Activated CD4-positive, alpha-beta T cell treated with anti-CD3 and anti-CD28 coated beads for 24 hours (primary cell): ENCODE measurements around the gene CDK8.

Source experiments
- DNase-seq, 2 donors: peaks; one replicate each; pipeline ENCODE4 v3.0.0-alpha.2; 2020; ENCODE audit warnings: low read depth in 2 of 2

CDK8 gene

DNA sequence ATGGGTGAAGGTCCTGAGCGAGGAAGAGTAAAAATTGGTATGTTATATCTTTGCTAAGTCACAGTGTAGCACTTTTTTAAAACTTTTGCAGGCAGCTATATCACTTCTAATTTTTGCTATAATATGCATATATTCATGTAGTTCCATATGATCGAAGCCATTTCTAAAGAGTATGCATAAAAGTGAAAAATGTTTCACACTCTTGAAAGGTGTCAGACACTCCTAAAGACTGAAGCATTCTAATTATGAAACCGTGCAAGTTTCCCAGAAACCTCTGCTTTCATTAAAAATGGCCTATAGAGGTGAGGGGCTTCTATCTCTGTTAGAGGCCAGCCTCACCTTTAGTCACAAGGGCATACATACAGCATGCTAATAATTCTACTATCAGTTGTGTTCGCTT, 128.9 kb downstream of the CDK8 start:
- DNase-seq, result no peak

DNA sequence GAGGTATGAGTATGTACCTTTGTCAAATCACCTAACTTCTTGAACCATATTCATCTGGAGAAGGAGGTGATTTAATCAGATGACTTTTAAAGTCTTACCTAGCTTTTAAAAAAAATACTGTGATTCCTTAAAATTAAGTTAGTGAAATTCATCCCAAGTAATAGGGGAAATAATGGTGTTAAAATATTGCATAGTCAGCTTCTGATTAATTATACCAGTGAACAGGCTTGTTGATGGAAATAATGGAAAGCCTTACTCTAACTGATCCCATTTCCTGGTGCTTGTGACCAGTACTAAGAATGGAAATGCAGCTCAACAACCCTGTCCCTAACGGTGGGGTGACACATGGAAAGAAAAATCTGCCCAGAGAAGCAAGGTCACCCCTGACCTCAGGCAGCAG, 130.7 kb downstream of the CDK8 start:
- no peak for DNase-seq

DNA sequence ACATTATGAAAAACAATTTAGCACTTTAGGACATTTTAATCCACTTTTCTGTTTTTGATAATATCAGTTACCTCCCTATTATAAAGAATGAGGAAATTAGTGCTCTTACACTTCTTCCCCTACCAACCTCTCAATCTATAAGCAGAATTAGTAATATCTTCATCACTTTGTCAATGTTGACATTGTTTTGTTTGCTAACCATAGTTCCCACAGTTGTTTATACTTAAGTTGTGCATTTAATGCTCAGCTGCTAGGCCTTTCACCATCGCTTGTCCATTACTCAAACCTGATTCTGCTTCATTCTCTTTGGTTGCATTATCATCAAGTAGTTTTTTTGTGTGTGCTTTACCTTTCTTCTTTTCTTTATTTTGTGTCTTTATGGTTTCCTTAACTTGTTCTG, 132.1 kb downstream of the CDK8 start:
- DNase-seq, result no peak

DNA sequence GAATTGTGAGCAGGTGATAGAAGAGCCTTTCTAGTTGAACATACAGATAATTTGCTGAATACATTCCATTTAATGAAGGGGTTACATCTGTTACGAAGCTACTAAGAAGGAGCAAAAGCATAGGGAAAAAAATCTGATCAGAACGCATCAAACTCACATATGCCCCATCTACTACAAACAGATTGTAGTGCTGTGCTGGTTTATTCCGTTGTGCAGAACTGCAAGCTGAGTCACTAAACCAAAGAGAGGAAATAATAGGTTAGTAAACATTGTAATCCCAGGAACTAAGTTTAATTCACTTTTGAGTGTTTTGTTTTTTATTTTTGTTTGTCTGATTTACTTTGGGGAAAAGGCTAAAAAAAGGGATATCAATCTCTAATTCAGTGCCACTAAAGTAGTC, 136.3 kb downstream of the CDK8 start:
- DNase-seq, result no peak

DNA sequence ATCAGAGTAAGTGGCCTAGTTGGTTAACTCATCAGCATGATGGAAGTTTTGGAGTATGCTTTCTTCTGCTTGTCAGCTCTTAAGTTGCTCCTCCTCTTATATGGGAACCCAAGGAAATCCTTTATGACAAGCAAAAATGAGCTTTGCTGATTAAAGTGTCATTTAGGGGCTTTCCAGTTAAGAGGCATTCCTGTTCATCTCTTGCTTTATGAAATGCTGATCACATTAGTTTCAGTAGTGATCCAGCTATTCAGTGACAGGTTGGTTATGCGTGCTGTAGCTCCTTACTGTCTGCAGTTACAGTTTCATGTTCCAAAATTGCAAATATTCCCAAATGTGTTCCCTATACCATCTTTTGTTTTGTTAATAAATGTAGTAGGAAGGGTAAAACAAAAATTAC, 146.6 kb downstream of the CDK8 start:
- DNase-seq, result no peak

DNA sequence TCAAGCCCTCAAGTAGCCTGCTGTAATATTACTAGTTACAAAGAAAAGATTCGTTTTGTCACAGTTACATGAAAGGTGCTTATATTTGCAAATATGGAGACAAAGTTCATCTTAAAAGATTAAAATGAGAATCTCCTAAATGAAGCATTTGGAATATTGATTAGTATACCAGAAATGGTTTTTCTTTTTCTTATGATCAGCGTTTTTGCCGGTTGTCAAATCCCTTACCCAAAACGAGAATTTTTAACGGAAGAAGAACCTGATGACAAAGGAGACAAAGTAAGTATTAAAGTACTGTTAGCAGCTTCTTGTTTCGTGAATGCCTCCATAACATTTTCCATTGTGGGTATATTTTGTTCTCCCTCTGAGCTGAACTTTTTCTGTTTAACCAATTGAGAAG, 147.1 kb downstream of the CDK8 start:
- no peak for DNase-seq

DNA sequence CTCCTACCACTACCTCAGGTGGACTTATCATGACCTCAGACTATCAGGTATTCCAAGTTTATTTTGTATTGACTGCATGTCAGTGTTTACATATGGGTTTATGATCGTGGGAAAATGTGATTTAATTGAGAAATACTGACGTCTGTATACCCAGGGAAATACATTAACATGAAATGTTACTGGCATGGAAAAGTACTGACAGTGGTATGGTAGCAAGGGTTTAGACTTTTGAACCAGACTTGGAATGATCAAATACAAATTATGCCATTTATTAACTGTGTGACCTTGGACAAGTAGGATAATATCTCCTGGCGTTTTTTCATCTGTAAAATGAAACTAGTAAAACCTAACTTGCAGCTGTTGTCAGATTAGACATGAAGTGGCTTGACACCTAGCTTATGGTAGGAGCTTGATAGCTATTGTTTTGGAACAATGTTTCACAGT, 147.7 kb downstream of the CDK8 start:
- no peak for DNase-seq

DNA sequence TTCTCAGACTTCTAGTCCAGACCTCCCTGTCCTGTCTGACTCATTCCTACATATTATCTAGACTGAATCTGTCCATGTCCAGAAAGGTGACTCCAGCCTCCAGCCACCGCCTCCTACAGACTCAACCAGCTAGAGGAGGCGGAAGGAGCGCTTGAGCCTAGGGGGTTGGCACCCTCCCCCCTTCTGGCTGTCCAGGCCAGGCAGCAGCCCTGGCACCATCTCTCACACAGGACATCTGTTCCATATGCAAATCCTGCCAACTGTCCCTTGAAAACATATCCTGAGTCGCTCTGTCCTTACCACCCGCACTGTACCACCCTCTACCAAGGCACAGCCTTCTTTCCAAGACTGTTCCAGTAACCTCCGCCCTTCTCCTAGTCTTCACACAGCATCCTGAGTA, 152.9 kb downstream of the CDK8 start:
- DNase-seq, result no peak

DNA sequence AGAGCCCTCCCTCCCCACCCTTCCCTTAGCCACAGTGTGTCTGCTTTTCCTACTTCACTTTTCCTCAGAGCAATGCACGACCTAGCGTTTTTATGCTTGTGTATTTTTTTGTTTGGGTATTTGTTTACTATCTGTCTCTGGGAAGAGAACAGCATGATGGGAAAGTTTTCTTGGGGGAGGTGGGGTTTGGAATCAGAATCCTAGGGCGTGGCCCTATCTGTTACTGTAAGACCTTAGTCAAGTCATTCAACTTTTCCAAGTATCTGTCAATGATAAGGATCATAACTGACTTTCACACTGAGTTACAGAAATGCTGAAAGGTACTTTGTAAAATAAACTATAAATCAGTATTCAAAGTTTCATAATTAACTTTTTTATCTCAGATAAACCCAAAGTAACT, 157.3 kb downstream of the CDK8 start:
- DNase-seq, result no peak

DNA sequence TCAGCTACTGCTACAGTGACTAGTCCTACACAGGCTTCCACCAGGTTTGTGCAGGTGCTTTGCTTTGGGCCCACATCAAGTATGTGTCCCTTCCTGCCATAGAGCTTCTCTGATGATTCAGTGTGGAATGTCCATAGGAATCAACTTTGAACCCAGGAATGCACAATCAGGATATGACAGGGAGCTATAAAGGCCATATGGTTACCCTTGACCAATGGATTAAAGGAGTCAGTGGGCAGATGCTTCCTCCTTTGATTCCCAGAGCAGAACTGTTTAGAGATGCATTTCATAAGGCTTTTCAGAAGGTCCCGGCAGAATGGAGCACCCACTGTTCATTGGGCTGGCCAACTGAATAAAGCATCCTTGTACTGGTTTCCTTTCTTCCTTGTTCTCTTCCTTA, 158.3 kb downstream of the CDK8 start:
- no peak for DNase-seq

DNA sequence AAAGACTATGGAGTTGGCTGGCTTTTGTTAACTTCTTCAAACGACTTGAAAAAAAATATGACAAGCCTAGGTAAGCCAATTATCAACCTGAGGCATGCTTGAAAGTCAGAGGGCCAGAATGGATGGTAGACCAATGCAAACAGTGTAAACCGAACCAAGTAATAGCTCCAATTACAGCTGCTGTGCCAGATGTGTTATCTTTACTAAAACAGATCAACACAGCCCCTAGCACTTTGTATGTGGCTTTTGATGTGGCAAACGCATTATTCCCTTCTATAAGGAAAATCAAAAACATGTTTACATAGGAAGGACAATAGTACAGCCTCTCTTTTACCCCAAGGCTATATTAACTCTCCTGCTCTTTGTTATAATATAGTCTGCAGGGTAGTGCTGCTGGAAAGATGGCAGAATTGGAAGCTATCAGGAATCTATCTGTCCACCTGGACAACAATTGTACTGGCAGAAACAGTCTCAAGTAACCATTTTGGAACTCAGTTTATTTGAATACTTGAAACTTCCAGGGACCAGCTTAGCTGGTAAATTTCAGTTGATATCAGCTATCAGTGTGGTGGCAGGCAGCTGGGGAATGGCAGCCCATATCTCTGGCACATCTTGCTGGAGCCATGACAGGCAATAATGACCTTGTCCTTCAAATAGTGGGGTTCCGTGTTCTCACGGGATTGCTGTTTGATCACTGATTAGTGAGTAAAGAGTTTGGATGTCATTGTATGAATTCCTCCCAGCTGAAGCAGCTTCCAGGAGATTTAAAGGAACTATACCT, 159.2 kb downstream of the CDK8 start:
- DNase-seq, result no peak

DNA sequence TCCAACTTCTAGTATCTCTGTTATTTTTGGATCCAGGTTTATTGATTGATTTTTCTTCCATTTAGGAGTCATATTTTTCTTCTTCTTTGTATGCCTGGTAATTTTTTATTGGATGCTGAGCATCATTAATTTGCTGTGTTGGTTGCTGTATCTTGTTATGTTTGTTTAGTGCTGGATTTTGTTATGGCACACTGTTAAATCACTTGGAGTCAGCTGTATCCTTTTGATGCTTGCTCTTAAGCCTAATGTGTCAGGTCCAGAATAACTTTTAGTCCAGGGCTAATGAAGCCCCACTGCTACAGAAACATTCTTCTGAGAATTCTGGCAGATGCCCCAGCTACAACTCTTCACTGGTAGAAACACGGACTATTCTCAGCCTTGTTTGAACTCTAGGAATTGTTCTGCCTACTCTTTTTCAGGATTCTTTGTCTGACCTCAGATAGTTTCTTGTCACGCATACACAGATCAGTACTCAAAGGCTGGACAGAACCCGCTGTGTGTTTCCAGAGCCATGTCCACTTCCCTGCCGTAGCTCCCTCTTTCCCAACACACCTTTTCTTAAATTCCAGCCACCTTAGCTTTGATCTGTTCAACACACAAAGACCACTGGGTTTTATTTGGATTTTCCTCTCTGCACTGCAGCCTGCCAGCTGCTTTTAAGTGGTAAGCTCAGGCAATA, 166.5 kb downstream of the CDK8 start:
- no peak for DNase-seq

DNA sequence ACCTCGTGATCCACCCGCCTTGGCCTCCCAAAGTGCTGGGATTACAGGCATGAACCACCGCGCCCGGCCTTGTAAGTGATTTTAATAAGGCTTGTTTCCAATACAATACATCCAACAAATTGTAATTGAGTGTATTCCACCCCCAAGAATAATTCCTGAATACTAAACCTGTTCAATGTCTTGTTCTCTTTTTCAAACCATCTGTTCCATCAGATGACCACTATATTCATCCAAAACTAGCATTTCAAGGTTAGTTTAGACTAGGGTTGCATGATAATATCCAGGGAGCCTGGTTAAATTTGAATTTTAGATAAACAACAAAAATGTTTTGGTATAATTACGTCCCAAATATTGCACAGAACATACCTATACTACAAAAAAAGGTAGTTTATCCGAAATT, 168.1 kb downstream of the CDK8 start:
- DNase-seq, result no peak

DNA sequence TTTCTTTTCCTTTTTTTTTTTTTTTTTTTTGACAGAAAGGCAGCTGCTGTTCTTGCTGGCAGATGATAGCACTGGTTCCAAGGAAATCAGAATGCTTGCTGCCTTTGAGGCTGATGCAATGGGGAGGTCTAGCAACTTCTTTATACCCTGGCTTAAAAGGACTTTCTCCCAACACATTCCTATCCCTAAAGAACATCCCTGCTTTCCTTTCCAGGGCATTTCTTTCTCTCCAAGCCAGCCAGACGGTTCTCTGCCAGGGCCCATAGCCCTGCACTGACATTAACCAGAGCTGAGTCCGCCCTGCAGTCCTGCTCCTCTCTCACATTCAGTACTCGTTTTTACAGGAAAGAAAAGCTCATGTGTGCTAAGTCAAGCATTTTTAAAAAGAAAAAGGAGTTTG, 169.7 kb downstream of the CDK8 start:
- no peak for DNase-seq

DNA sequence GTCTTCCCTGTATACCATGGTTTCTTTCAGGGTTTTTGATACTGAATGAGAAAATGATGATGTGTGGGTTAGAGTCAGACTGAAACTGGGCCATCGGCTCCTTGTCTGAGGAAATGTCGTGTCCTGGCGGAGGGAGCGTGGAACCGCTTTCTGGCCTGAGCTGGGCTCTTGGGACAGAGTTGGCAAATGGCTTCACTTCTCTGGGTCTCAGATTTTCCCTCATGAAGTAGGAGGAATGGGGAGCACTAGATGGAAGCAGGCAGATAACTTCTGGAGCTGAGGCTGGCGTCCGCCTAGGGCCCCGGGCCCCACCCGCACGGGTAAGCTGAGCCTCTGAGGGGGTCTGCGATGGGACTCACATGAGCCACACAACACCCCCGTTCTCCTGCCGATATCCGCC, 170.3 kb downstream of the CDK8 start:
- no peak for DNase-seq

DNA sequence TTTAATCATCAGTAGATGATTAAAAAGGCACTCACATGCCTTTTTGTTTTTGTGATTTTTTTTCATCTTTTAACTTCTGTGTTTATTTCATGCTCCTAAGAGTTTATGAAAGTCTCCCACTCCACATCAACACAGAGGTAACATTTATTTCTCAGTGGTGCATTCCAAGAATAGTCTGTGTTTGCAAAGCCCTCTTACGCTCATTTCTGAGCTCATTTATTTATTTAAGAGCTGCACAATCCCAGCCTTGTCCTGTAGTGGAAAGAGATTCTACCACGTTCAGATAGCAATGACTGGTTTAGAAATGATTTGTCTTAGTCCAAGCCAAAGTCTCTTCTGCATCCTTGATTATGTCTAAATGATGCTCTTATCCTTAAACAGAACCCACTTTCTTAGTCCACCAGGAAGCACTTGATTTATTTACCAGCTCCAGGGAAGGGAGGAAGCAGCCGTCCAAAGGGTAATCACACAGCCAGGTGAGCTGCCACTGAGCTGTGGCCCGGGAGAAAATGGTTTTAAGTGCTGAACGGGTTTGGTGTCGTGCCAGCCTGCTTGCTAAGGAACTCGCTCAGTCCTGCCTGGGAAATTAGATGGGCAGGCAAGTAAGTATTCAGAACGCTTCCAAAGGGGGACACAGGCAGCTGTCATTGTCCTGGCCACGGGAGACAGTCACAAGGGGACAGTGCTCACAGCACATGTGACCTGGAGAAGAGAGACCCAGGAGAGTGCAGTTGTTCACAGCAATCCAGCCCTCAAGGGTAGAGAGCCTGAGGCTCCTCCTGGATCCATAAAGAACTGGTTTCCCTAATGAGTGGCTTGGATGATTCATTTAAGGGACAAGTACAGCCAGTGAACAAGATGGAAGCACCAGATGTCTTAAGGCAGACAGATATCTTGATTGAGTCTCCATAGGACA, 171.8 kb downstream of the CDK8 start:
- DNase-seq, result no peak

DNA sequence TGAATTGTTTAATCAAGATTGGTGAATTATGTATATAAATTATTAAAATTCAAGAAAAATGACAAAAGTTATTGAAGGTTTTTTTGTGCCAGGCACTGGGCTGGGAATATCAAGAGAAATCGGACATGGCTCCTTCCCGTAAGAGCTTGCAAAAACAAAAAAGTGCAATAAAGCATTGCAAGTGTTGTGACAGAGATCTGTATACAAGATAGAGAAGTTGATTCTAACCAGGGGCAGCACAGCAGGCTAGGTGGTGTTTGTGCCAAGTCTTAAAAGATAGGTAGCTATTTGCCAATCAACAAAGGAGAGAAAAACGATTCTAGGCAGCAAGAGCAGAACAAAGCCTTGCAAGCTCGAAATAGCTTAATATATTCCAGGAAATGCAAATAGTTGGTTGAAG, 179.8 kb downstream of the CDK8 start:
- no peak for DNase-seq

DNA sequence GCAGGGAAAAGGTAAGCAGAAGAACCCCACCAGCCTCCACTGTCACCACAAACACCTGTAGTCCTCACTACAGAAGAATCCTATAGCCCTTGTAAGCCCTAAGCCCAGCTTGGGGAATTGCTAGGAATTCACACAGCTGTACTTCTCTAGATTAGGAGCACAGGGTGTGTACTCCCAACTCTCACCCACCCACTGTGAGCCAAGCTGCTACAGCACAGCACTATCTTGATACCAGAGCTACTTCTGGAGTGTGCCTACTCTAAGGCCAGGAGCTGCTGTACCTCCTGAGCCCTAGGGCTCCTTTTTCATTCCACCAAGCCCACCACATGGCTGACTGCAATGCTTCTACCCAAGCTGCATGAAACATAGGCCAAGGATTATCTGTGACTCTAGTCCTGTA, 181.2 kb downstream of the CDK8 start:
- no peak for DNase-seq

DNA sequence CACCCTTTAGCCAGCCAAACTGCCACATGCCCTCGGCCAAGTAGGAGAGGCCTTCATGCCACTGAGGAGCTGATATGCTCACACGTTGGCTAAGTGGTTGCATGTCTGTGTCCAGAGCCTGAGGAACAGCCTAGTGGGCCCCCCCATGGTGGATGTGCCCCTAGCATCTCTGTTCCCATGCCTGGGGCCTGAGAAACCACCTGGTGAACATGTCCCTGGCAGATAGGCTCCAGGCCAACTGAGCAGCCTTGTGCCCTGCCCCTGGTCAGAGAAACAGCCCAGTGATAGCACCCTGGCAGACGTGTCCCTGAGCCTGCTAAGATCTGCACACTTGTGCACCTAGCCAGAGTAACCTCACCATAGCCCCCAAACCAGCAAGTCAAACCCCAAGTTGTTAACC, 181.7 kb downstream of the CDK8 start:
- DNase-seq, result no peak

DNA sequence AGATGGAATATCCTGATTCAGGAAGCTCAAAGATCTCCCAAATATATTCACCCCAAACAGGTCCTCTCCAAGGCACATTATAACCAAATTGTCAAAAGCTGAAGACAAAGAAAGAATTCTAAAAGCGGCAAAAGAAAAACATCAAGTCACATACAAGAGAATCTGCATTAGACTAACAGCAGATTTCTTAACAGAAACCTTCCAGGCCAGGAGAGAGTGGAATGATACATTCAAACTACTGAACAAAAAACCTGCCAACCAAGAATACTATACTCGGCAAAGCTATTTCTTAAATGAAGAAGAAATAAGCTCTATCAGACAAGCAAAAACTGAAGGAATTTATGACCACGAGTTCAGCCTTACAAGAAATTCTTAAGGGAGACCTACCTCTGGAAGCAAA, 183.0 kb downstream of the CDK8 start:
- DNase-seq, result no peak

DNA sequence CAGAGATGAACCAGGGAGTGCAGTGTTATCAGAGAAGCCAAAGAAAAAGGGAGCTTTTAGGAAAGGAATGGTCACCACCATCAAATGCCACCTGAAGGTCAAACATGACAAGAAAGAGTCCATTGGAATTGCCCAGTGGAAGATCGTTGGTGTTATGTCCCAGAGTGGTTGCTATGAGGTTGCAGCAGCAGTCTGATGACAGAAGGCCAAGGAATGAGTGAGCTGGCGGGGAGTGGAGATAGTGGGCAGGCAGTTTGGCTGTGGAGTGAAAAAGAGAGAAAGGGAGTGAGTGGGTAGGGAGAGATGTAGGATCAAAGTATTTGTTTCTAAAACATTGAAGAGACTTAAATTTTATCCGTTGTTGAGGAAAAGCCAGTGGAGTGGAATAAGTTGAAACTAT, 186.2 kb downstream of the CDK8 start:
- DNase-seq, result no peak

DNA sequence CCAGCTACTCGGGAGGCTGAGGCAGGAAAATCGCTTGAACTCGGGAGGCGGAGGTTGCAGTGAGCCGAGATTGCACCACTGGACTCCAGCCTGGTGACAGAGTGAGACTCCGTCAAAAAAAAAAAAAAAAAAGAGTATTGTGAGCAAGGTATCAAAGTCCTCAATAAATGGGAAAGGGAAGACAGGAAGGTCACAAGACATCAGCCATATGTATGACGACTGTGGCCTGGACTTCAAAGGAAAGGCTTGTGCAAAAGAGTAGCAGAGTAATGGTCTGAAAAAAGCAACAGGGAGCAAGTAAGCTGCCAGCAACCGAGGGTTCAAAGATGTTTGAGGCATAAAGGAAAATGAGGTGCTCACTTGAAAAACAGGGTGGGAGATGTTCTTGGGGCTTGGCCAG, 187.5 kb downstream of the CDK8 start:
- no peak for DNase-seq

DNA sequence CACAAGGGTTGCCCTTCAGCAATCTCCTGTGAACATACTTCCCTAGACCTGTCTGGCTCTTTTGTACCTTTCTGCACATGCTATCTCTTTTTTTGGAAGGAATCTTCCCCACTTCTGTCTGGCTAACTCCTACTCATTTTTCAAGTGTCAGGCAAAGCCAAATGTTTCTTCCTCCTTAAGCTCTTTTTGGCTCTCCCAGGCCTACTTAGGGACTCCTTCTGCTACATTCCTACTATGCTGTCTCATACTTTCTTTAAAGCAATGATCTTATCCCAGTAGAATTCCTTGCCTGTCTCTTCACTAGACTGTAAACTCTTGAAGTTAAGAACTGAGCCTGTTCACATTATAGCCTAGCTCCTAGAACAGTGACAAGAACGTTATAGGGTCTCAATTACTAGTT, 188.6 kb downstream of the CDK8 start:
- no peak for DNase-seq
